K562 (cell line): Measurements from ENCODE around the gene SNPH. TPM values are rescaled to one million over a fixed set of nuclear protein-coding genes. Genes with fewer than 3 reads are reported as not detected.
"Not testable (repeated sequence)": the region's sequence is repeated elsewhere in the genome, so short reads cannot be mapped to it uniquely, and the experiment has no call there.

Experiments
- ATAC-seq: fragments of 200-7000 bp; cut with Tn5 transposase; 3 replicates; pipeline ENCODE4 v1.9.1; 2020; ENCODE audit warnings: moderate library complexity
- BruUV-seq: library from RNA; stranded (reverse); fragments of 400-500 nt; replicated peaks from 2 replicates; lab custom pipeline; 2021; lab: Mats Ljungman, UMichigan
- CTCF ChIA-PET: fragments of 300-600 bp; formaldehyde crosslinking; extraction: SDS; loops from one replicate; lab custom pipeline; 2021; ENCODE audit warnings: low intra/inter-chr PET ratio; lab: Yijun Ruan, JAX
- POLR2A ChIA-PET: fragments of 300-600, 350-650 bp; sonication (Branson Sonifier 250); formaldehyde crosslinking; extraction: SDS; loops from one replicate; lab custom pipeline; 2021; ENCODE audit warnings: antibody characterized with exemption, inconsistent platforms; lab: Yijun Ruan, JAX
- DNase-seq, 4 experiments: peaks; one replicate each; pipeline versions ENCODE4 v3.0.0 to v3.0.0-alpha.2; 2011 to 2018; ENCODE audit warnings: low spot score in 3 of 4, mixed read lengths in 3 of 4; ENCODE audit errors: extremely low read depth in 1 of 4
- FAIRE-seq: peaks from 2 replicates; lab custom pipeline; 2011; peaks lifted over from hg19 to GRCh38; lab: Jason Lieb, UNC
- H2AFZ ChIP-seq: 2 replicates; pipeline ENCODE4 v1.6.0; 2011; ENCODE audit warnings: low read depth, low read length, control low read depth, inconsistent platforms
- H3K27ac ChIP-seq: fragments of 200-600 bp; 3 replicates; pipeline ENCODE4 v1.8.0; 2011; ENCODE audit warnings: low read depth, mild to moderate bottlenecking, control low read depth, inconsistent platforms, low read length, moderate library complexity, mixed read lengths; ENCODE audit errors: extremely low read depth
- H3K27me3 ChIP-seq, 2 experiments: fragments of 300-600 bp in 1 of 2; 2 replicates in 1 of 2; 3 replicates in 1 of 2; pipeline versions ENCODE4 v1.6.0 to v1.8.0; 2011; ENCODE audit warnings: inconsistent platforms in 2 of 2, low read length in 2 of 2, mild to moderate bottlenecking in 1 of 2, mixed read lengths in 1 of 2, moderate library complexity in 1 of 2; ENCODE audit not compliant: control insufficient read depth in 2 of 2, insufficient read depth in 2 of 2
- H3K36me3 ChIP-seq: fragments of 300-600 bp; 3 replicates; pipeline ENCODE4 v1.8.0; 2011; ENCODE audit warnings: mild to moderate bottlenecking, low read length, inconsistent platforms; ENCODE audit not compliant: control insufficient read depth, insufficient read depth
- H3K4me1 ChIP-seq, 2 experiments: fragments of 200-600 bp in 1 of 2; replicated peaks in 1 of 2; 2 replicates in 1 of 2; 3 replicates in 1 of 2; pipeline versions ENCODE4 v1.5.1 to v1.8.0; 2011; ENCODE audit warnings: inconsistent platforms in 2 of 2, low read length in 2 of 2, mild to moderate bottlenecking in 1 of 2, mixed read lengths in 1 of 2, moderate library complexity in 1 of 2; ENCODE audit not compliant: control insufficient read depth in 2 of 2, insufficient read depth in 2 of 2
- H3K4me2 ChIP-seq: 2 replicates; pipeline ENCODE4 v1.6.1; 2011; ENCODE audit warnings: low read length, control low read depth, inconsistent platforms, mixed read lengths; ENCODE audit not compliant: insufficient read depth
- H3K4me3 ChIP-seq: fragments of 200-600 bp; sonication (generic), shearing (Covaris generic); 2 replicates; pipeline ENCODE4 v1.5.1; 2016; ENCODE audit warnings: control low read depth, inconsistent platforms
- H3K79me2 ChIP-seq: fragments of 200-600 bp; 3 replicates; pipeline ENCODE4 v1.8.0; 2011; ENCODE audit warnings: low read length, inconsistent platforms; ENCODE audit not compliant: control insufficient read depth, insufficient read depth
- H3K9ac ChIP-seq, 2 experiments: 2 replicates each; pipeline versions ENCODE4 v1.6.0 to v1.6.1; 2011; ENCODE audit warnings: low read depth in 2 of 2, low read length in 2 of 2, control low read depth in 1 of 2, inconsistent platforms in 1 of 2, mild to moderate bottlenecking in 1 of 2, mixed read lengths in 1 of 2; ENCODE audit not compliant: insufficient read depth in 1 of 2
- H3K9me1 ChIP-seq: one replicate; pipeline ENCODE4 v1.6.0; 2011; ENCODE audit warnings: inconsistent platforms, mild to moderate bottlenecking, low read length, moderate library complexity; ENCODE audit not compliant: control insufficient read depth, insufficient read depth
- H3K9me3 ChIP-seq: replicated peaks from 2 replicates; pipeline ENCODE4 v1.5.1; 2011; ENCODE audit warnings: low read depth, low read length, inconsistent platforms; ENCODE audit not compliant: control insufficient read depth, insufficient read depth
- H4K20me1 ChIP-seq: replicated peaks from 2 replicates; pipeline ENCODE4 v1.6.1; 2011; ENCODE audit warnings: low read length, inconsistent platforms, mixed read lengths; ENCODE audit not compliant: control insufficient read depth, insufficient read depth
- ZNF592 ChIP-seq: fragments of 450-650 bp; IDR thresholded peaks from 2 replicates; pipeline ENCODE4 v1.6.1; 2017; ENCODE audit warnings: antibody characterized with exemption, mild to moderate bottlenecking
- WGBS: fragments of 100-300 bp; shearing (Covaris generic); methylation state at CpG from one replicate; pipeline ENCODE4 v1.1.6; 2016; ENCODE audit warnings: low coverage, mixed read lengths; ENCODE audit not compliant: insufficient coverage; ENCODE audit errors: missing lambda C conversion rate; 5-methylcytosine and 5-hydroxymethylcytosine counted together
- in situ Hi-C: fragments of 300-500 bp; cut with MboI; formaldehyde crosslinking; loops from 4 replicates; pipeline ENCODE4 v1.15.0; 2018; ENCODE audit warnings: inconsistent platforms, mixed read lengths
- intact Hi-C: fragments of 100-400 bp; cut with micrococcal nuclease; formaldehyde crosslinking; loops from 2 replicates; pipeline ENCODE4 v1.14.2; 2022
- polyA plus RNA-seq, 8 experiments: library from polyadenylated mRNA; depleted of rRNA in 4 of 8; stranded (reverse) in 5 of 8; unstranded in 3 of 8; fragments of >200 nt; fragmentation: Nextera tagmentation in 2 of 8; fragmentation: Illumina TruSeq in 1 of 8; extraction: Ambion mirVana in 2 of 8; extraction: Trizol in 1 of 8; gene quantifications; 2 replicates each; pipeline versions ENCODE4 v1.2.1 to v1.2.3, GENCODE V29; 2011 to 2014; ENCODE audit warnings: inconsistent platforms in 1 of 8, missing spikeins in 1 of 8
- total RNA-seq, 7 experiments: library from RNA; depleted of rRNA in 6 of 7; stranded (reverse); fragments of >200 nt in 6 of 7; fragmentation: Illumina TruSeq in 2 of 7; extraction: Trizol in 2 of 7; gene quantifications; 2 replicates each; pipeline versions ENCODE4 v1.2.1 to v1.2.3, GENCODE V29; 2011 to 2021; ENCODE audit warnings: low replicate concordance in 1 of 7

The SNPH gene
- total and polyA plus RNA-seq, 9 of the 15 experiments (the other 6 are each of a cell fraction or from before 2014, with no cell fraction given), result 0.03 to 4.2 (median 1.4) TPM

- TF ChIP-seq ZNF592, result 0 out of 2 replicates have a peak, but pooled peaks have one; percentile 10
These were observed 49.3 kb upstream of the SNPH start (continued) for GRCh38 chr20:1216527-1217427.

GRCh38 chr20:1222750-1223149 is 43.3 kb upstream of the SNPH start:
- POLR2A ChIA-PET, H3K9me1 ChIP-seq, ATAC-seq, H3K27me3 ChIP-seq, FAIRE-seq, DNase-seq, H3K4me2 ChIP-seq, H3K4me3 ChIP-seq, H3K9ac ChIP-seq, H4K20me1 ChIP-seq, intact Hi-C loops, CTCF ChIA-PET, BruUV-seq, in situ Hi-C loops, H2AFZ ChIP-seq, H3K79me2 ChIP-seq, H3K9me3 ChIP-seq, H3K36me3 ChIP-seq, H3K27ac ChIP-seq: not testable (repeated sequence)
- 68% methylated on average over 2 of the region's 4 CpGs for WGBS
- H3K4me1 ChIP-seq, result peaks cover 0 to 18% of the 10 kb centered on the region in 2 experiments; a peak in 4 of 5 replicates
